Measurements from ENCODE around the gene PTGR3.

Gene PTGR3
- total RNA-seq, result 36.6 reads per million, percentile 61 among the genes with 10 or more reads in this experiment

DNA sequence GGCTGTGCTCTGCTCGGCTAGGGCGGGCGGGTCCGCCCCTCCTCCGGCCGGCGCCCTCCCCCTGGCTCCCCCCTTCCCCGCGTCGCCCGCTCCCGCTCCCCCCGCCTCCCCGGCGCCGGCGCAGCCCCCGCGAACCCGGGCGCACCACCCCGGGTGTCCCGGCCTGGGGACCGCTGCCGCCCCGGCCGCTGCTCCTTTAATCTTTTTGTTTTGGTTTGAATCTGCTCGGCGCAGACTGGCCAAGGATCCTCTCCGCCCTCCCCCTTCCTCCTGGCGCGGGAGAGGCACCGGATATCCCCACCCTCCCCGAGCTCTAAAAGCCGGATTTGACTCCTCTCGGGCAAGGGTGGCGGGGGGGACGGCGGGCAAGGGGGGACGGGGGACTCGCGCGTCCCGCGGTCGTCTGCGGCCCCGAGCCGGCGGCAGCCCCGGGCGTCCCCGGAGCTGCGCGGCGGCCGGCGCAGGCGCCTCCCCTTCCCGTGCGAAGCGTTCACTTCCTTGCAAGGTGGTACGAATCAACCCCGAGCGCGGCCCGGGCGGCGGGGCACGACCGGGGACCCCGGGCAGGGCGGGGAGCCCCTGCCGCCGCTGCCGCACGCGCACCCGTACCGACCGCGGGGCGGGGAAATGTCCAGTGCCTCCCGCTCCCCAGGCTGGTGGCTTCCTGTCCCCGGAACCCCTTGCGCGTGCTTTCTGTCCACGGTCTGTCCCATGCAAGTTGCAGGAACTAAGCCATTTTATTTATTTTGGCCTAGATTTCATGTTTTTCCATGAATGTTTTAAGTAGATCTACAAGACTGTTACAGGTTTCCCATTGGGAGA is at the start of gene PTGR3:
TSS of gene PTGR3 (minus strand) at position 11 of the 822 bp plus-strand sequence. CDS start 81 bp downstream, outside the sequence.
- peak; percentile 67 for DNase-seq

GRCh38 chr18:75257605-75258004 is 48.7 kb upstream of the PTGR3 start:
- DNase-seq, result no peak

- no peak for DNase-seq
These were observed 47.4 kb upstream of the PTGR3 start for GRCh38 chr18:75256376-75256775.

- no peak for DNase-seq
These were observed 46.2 kb upstream of the PTGR3 start for GRCh38 chr18:75255094-75255493.

GRCh38 chr18:75253784-75254183 is 44.8 kb upstream of the PTGR3 start:
- DNase-seq, result no peak

DNA sequence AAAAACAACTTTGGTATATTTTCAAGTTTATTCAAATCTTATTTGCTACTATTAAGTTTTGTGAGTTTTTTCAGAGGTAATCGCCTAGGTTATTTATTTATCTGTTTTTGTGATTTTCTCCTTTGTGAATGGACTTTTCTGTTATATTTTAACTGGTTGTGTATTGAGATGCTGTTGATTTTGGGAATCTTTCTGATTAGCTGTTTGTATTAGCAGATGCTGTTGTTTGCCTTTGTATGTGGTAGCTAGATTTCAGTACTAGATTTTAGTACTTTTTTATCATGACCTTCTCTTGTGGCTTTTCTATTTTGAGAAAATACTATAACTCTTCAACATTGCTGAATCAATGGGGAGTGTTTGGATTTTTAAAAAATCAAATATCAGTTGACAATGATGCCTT is 44.1 kb upstream of the PTGR3 start:
- DNase-seq, result no peak

DNA sequence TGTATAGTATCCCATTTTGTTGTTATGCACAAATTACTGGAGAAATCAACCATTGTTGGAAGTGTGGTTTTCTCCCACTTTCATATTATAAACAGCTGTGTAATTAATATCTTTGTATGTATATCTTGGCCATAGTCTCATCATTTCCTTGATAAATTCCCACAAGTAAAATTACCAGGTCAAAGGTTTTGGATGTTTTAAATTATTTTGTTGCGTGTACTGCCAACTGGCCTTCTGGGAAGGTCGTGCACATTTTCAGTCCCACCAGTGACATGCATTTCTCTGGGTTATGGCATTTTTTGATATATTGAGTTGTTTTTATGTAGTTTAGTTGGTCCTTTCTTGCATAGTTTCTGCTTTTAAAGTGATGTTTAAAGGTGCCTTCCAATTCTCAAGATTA is 43.2 kb upstream of the PTGR3 start:
- DNase-seq, result no peak

DNA sequence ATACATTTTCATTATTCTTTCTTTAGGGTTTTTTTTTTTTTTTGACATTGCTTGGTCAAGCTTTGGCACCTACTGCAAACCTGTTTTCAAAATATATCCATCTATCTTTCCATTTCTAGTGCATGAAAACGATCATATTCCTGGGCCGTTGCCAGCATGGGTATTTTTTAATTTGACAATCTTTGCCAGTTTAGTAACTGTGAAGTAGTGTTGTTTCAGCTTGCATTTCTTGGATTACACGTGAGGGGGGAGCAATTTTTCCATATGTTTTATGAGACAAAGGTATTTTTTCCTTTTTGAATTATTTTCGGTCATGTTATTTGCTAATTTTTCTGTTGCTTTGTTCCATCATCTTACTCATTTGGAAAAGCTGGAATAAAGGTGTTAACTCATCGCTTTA is 42.5 kb upstream of the PTGR3 start:
- DNase-seq, result no peak

DNA sequence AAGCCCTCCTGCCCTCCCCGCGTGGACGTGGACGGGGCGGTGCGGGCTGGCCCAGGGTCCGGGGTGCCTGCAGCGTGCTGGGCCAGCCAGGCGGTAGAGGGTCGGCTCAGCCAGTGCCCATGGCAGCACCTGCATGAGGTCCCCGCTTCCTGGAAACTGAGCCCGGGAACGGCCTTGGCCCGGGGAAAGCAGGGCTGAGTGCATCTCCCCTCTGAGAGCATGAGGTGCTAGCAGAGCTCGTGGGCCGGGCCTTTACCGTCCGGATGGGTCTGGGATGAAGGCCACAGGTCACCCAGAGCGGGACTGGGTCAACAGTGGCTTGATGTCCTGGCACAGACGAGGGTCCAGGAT is 41.5 kb upstream of the PTGR3 start:
- no peak for DNase-seq

DNA sequence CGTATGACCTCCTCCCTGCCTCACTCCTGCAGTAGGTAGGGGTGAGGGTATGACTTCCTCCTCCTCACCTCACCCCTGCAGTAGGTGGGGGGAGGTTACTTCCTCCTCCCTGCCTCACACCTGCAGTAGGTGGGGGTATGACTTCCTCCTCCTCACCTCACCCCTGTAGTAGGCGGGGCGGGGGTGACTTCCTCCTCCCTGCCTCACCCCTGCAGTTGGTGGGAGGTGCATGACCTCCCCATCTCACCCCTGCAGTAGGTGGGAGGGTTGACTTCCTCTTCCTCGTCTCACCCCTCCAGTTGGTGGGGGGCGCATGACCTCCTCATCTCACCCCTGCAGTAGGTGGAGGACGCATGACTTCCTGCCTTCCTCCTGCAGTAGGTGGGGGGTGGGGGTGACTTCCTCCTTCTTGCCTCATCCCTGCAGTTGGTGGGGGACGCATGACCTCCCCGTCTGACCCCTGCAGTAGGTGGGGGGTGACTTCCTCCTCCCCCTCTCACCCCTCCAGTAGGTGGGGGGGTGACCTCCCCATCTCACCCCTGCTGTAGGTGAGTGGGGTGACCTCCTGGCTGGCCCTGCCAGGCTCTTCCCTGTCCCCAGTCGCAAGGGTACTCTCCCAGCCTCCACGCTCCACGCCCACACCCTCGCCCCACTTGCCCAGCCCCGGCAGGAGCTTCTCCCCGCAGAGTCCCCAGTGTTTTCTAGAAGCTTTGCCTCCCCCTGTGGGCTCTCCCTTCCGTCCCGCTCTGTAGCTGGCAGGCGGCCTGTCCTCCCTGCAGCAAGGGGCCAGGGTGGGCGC is 40.9 kb upstream of the PTGR3 start:
- no peak for DNase-seq

DNA sequence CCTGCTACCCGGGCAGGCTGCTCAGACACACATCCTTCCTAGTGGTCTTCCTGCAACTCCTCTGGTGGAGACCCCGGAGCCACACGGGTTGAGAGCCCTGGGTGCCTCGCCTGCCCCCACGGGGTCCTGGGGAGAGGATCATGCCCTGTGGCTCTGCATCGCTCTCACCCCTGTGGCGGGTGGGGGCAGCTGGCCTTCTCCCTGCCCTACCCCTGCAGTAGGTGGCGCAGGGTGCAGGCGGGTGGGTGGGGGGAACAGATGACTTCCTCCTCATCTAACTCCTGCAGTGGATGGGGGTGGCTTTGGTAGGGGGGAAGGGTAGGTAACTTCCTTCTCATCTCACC is 40.2 kb upstream of the PTGR3 start:
- DNase-seq, result no peak

DNA sequence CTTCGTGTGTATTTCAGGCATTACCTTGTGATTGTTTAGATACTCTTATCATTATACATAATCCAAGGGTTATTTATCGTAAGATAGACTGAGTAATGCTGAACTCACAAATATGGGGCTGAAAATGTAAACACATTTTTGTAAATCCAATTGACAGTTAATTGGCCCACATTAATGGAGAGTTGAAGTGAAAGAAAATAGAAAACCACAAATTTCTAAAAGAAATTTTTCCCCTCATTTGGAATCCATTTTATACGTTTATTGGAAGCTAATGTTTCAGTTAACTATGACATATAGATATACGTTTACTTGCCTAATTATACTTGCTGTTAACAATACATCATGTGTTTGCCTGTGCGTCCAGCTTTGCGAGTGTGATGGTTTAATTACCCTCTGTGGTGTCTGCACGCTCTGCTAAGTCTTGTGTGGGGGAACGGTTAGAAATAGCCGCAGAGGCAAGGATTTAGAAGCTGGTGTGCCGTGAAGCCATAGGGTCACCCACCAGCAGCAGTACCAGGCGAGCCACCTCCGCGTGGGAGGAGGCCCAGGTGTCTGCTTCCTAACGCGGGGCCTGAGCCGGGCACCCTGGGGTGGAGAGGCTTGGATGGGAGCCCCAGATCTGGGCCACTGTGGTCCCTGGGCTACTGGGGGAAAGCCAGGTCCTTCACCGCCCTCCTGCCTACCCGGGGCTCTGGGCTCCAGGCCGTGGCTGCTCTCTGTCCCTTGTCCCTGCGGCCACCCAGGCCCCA is 39.7 kb upstream of the PTGR3 start:
- DNase-seq, result no peak

- DNase-seq, result no peak
These were observed 38.9 kb upstream of the PTGR3 start for GRCh38 chr18:75247611-75248421.

- no peak for DNase-seq
These were observed 38.0 kb upstream of the PTGR3 start for GRCh38 chr18:75246721-75247610.

DNA sequence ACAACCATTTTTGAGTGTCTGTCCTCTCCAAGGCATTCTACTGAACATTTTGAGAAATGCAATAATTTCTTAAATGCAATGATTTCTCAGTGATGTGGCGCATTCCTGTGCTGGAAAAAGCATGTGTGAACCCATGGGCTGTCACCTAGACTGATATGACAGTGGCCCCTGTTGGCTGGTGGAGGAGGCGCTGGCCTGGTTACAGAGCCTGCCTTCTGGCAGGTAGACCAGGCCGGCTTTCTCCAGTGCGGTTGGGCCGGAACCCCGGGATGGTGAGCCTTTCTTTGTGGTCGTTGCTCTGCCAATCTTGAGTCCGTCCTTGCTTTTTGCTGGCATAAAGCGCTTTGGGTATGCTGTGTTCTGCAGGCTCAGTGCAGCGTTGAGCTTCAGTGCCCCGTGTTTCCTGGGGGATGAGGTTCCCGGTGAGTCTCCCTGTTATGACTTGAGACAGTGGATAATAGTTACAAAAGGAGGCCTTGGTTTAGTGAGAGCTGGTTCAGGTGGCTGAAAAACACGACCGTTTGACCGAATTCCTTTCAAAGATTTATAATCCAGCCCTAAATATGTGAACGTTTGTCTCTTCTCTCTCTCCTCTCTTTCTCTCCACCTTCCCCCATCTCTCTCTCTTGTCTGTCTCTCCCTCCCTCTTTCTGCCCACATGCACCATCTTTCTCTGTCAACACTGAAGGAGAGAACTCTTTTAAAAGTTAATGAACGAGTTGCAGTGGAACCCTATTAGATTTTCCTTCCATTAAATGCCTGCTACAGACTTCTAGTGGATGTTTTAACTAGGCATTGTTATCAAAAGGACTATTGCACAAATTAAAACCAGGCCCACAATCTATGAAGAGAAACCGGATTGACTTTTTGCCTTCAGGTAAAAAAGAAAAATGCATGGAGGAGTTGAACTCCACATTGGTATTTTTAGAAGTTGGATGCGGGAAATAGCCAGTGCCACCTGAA is 35.7 kb upstream of the PTGR3 start:
- DNase-seq, result no peak

GRCh38 chr18:75241705-75242104 is 32.8 kb upstream of the PTGR3 start:
- DNase-seq, result no peak

GRCh38 chr18:75240433-75240832 is 31.5 kb upstream of the PTGR3 start:
- no peak for DNase-seq

DNA sequence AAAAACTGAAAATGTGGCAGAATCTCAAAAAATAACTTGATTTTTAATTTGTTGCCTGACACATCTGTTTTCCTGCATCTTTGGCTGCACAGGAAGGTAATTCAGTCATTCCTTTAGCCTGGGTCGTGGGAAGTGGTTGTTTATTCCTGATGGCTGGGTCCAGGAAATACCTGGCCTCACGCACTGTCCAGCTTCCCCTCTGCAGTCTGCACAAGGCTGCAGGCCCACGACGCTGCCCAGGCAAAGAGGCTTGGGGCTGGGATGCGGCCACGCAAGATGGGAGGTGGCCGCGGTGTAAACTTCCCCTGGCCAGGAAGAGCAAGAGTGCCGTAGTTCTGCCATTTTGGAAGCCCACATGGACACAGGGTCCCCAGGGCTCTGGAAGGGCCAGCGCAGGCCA is 29.8 kb upstream of the PTGR3 start:
- no peak for DNase-seq

GRCh38 chr18:75238100-75238499 is 29.2 kb upstream of the PTGR3 start:
- no peak for DNase-seq

DNA sequence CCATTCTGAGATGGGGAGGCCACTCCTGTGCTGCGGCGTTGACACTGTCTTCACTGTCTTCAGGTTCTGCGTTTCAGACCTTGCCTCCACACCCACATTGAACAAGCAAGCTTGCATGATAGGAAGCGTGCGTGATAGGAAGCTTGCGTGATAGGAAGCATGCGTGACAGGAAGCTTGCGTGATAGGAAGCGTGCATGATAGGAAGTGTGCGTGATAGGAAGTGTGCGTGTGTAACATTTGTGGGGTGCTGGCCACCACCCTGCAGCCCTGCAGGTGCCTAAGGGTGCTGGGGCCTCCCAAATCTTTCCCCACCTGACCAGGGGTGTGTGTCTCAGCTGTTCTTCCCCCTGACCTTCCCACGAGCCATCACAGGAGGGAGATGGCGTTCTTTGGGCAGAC is 27.0 kb upstream of the PTGR3 start:
- DNase-seq, result no peak

Measured in effector CD4-positive, alpha-beta T cell (primary cell).